ENCODE data around the gene ZBP1.

GRCh38 chr20:57632286-57632685 lies 12.1 kb upstream of the ZBP1 start:
- TF ChIP-seq, protein P1, sequence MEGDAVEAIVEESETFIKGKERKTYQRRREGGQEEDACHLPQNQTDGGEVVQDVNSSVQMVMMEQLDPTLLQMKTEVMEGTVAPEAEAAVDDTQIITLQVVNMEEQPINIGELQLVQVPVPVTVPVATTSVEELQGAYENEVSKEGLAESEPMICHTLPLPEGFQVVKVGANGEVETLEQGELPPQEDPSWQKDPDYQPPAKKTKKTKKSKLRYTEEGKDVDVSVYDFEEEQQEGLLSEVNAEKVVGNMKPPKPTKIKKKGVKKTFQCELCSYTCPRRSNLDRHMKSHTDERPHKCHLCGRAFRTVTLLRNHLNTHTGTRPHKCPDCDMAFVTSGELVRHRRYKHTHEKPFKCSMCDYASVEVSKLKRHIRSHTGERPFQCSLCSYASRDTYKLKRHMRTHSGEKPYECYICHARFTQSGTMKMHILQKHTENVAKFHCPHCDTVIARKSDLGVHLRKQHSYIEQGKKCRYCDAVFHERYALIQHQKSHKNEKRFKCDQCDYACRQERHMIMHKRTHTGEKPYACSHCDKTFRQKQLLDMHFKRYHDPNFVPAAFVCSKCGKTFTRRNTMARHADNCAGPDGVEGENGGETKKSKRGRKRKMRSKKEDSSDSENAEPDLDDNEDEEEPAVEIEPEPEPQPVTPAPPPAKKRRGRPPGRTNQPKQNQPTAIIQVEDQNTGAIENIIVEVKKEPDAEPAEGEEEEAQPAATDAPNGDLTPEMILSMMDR (IDR thresholded peaks at IDR 0.05), result no peak
- TF ChIP-seq ZFX (IDR thresholded peaks at IDR 0.05; ENCODE audit: borderline replicate concordance), result no peak

Data from 22Rv1 (cell line).